Stimulated activated CD4-positive, alpha-beta T cell treated with anti-CD3 and anti-CD28 coated beads, Interleukin-1b, Interleukin-23, amount 100 ng/mL, for 4 hours (primary cell): ENCODE data around the gene SMCO3.
A peak's percentile ranks its signal among the peaks of the same experiment; 100 is the strongest.

Source experiments
- DNase-seq, 2 donors: peaks; one replicate each; pipeline ENCODE4 v3.0.0-alpha.2; 2020; ENCODE audit warnings: low read depth in 2 of 2

The SMCO3 gene

DNA sequence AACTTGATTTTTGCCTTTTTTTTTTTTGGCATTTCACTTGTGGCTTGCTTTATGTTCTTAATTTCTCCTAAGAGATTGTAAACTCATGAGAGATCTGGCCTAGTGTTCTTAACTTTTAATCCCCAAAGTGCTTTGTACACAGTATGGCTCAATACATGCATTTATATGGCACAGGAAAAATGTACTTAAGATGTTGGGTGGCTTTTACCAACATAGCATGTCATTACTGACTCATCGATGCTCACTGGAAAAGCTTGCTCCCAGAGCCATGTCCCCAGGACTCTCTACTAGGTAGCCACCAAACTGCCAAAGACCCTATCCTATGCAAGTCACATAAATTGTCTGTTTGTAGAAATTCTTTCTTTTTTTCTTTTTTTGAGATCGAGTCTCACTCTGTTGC lies 13.1 kb upstream of the SMCO3 start:
- DNase-seq, result no peak

DNA sequence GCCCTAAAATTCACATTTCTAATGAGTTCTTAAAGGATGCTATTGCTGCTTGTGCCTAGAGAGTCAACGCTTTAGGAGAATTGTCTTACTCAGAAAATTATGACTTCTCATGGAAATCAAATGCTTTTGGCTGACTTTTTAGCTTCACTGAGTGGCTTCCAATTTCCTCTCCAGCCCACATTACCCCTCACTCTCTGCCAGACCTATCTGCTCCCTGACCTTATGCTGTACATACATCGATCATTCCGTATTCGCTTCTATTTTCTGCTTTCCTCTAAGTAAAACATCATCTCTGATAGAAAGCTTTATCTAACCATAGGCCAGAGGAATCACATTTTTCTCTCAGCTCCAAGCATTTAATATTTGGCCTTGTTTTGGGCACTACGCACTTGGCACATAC lies 12.5 kb upstream of the SMCO3 start:
- no peak for DNase-seq

DNA sequence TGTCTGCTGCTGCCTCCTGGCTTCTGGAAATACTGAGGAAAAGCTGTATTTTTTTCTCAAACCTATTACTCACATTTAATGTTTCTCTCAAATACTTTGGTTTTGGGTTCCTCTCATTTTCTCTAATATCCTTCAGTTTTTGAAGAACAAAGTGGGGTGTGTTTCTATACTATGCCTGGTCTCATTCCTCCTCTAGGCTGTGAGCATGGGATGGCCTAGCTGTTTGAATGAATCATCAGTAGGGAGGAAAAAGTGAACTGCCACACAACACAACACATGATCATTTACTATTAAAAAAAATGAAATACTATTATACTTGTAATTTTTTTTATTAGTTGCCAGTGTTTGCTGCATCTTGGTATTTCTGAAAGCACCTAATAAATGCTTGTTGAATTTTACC lies 11.3 kb upstream of the SMCO3 start:
- no peak for DNase-seq

DNA sequence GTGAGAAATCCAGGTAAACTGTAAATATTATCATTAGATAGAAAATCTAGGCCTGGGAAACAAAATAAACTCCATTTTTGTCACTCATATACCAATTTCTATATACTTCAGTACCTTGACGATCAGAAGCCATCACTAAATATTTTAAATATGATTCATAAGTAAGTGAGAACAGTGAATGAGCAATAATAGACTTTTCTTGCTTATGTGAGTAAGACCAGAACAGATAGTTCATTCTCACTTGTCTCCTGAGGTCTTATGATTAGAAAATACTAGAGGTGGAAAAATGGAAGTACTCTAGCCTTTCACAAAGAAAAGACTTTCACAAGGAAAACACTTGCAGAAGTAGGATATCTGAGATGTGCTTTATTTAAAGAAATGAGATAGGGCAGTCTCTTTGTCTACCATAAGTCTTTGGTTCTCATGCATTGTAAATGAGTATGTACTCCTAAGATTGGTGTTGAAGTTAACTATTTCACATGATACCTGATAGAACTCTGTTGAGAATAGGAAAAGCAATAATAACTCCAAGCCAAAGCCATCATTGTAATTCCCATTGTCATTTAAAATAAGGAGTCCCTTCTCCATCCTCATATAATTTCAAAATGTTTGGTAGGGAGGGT lies 10.1 kb upstream of the SMCO3 start:
- DNase-seq, result no peak

DNA sequence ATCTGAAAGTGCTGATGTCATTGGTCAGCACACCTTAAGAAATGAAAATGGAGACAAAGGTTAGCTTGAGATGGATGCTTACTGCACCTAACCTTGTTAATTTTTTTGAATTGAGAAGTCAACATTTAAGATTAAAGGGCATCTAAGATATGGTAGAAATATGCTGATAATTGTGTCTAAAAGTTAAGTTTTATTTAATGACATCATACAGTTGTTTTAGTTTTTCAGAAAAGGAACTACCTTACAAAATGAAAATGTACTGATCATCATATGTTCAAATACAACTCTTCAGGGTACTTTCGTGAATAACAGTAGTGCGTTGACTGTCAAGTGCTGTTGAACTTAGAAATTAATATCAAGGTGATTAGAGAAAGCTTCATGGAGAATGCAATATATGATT lies 2.5 kb downstream of the SMCO3 start:
- DNase-seq, result no peak

DNA sequence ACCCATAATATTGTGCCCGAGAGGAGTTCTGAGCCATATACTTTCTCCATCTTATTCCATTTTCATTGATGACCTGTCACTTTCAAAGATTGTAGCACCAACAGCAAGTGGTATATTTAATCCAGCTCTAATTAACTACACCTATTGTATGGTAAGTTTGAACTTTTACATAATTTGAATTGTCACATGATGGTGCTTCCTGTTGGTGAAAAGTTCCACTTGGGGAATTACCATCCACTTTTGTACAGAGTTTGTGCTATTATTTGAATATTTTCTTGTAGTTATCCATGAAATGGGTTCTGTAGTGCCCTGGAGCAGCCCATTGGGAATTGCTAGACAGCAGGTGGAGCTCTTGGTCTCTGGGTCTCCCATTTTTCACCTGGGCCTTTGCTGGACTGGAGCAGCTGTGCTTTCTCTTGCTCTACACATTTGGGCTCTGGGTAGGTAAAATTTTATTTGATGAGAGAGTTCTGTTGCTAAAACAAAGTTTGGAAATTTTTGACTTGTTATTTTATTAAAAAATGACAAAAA lies 3.0 kb downstream of the SMCO3 start:
- no peak for DNase-seq

DNA sequence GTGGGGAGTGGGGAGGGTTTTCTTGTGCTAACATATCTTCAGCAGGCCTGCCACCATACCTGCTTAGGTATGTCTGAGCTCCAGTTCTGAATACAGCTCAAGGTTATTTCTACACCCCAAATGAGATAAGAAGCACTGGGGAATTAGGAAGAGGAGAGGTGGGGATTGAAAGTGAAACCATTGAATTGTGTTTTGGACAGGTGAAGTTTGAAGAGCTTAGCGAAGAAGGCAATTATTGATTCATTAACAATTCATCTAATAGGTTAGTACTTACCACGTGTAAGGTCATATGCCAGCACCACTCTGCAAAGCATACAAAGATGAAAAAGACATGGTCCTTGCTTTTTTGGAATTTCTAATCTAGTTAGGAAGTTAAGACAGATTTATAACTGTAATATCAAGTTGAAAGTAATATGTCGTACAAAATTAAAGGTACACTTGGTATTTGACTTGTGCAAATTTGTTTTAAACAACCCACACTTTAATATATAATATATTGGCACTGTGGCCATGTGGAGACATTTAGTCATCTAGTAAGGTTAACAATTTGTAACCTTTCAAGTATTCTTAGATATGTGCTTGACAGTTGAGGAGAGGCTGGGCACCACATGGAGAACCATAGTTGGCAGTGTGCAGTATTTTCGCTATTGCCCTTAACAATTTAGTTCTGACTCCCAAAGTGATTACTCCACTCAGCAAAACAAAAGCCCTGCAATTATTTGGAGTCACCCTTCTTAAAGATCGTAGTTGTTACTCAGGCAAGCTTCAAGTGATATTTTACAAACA lies 3.6 kb downstream of the SMCO3 start:
- no peak for DNase-seq

DNA sequence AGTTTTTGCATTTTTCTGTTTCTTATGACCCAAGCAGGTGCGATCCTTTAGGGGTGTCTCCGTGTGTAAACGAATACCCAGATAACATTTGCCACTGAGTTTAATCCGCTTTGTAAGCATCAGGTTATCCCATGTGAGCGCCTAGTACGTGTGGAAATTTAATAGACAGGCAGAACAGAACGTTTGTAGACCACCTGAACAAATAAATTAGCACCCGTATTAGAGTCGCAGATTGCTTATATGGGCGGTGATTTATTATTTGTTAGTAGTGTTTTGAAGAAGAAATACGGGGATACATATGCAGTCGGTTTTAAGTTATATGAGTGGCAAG lies 10.2 kb downstream of the SMCO3 start:
- DNase-seq, result no peak

DNA sequence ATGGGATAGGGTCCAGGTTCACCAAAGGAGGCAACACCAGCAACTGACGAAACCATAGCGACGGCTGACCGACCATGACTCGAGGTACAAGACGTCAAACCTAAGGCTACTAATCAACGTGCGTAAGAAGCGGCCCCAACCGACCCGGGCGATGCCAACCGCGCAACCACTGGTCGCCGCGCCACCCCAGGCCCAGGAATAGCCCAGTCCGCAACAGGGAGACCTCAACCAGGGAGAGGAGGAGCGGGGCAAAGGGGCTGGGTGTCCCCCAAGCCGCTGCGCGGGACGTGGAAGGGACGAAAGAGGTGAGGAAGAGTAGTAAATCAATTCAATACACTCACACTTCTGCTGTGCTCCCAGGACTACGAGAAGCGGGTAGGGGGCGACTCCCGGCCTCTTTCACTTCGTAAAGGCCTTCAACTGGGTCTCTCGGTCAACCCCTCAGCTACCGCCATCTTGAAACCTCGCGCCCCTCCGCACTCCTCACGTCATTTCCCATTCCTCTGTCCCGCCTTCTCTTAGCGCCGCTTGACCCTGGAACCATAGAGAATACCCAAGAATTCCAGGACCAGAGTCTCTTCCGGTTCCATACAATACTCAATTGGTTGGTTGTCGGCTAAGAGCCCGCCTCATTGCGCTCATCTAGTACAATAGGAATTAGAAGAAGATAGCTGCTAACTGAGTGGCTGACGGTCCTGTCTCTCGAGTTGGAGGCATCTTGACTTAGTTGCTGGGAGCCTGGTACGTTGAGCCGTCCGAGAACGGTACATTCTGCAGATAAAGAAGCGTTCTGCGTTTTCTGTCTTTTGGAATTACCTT lies 10.8 kb downstream of the SMCO3 start, which contains the start of the genes C12orf60 and WBP11:
TSS of gene C12orf60 (plus strand) at position 660 of the 819 bp plus-strand sequence. CDS start 19,266 bp downstream, outside the sequence.
TSS of gene WBP11 (minus strand) at position 468 of the 819 bp plus-strand sequence. CDS start 2,095 bp downstream, outside the sequence.
- peak; percentile 68 to 75 for DNase-seq

DNA sequence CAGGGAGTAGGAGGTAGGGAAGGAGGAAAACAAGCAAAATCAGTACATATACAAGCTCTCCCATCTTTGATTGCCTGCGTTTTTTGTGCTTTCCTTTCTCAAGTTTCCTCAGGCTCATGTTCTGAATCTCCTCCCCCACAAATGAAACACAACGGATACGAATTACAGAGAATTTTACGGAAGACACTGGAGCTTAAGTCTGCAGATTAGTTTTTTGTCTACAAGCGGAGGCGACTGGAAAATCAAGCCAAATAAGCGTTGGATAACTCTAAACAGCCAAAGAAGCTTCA lies 11.3 kb downstream of the SMCO3 start:
- no peak for DNase-seq

DNA sequence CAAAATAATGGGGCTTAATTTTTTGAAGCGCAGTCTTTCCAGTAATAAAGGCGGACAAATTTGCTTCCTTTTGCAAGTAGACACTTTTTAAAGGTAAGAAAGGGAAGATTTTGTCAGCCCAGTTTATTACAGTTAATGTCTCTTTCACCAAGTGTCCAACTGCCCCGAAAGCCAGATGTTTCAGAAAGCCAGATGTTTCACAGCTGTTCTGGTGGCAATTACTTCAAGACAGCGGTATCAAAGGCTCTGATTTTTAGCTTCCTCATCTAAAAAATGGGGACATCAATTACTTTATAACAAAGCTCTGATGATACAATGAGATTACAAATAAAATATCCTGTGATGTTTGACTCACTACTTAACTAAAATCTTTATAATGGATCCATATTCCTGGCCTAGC lies 11.7 kb downstream of the SMCO3 start:
- DNase-seq, result no peak

DNA sequence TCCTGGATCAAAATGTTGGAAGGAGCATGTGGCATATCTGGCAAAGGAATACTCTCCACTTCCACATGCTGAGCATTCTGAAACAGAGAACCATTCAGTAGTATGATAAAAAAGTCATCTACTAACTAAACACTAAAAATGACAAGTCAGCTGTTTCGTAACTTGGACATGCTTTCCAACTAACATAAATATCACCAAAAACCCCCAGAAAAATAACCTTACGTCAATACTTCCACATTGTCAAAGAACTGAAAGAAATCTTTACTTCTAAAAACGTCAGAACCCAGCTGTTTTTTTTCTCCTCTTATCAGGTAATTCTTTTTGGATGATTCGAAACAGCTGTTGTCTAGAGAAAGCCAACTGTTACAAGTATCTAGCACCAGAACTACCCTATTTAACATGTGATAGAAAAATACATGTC lies 18.9 kb downstream of the SMCO3 start:
- DNase-seq, result no peak

DNA sequence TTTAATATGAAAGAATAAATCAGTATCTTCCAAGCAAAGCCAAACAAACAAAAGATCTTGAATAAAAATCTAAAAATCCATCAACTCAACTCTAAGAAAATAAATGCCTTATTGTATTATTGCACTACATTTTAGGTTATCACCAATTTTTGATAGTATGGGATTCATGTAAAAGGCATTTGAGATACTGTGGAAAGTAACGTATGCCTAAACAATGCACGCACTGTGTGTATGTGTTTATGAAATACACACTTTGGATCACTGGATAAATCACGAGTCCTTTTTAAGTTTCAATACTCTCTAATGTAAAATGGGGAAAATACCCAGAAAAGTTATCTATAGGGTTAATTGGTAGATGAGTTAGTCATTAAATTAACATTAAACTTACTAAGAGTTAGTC lies 28.4 kb downstream of the SMCO3 start:
- DNase-seq, result no peak

DNA sequence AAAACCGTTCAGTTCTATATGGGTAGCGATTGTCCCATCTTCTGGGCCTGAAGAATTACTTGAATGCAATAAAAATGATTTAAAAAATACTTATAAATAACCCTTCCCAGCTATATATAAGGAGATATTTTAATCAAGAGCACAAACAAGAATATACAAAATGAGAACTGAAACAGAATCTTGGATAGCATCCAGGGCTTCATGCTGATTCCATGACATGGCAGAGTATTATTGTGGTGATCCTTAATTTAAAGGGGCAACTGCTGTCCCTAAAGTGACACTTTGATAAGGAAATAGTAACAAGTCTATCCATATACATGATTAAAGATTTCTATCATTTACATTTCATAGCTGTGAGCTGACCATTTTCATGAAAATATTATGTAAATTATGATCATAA lies 29.5 kb downstream of the SMCO3 start:
- DNase-seq, result no peak

DNA sequence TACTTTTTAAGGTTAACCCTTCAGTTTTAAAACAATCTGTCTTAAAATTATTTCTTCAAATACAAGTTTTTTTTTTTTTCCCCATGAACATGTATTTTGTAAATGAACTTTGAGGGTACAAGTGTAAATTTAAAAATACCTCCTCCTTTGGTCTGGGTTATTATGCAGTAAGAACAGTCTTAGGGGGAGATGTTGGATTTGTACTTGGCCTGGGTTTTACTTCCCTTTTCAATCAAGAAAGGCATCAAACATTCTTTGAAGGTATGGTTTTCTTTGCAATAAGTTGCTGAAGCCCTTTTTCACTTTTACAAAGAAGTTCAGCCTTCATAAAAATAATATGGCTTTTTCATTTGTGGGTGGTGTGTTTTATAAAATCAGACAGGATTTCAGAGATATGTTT lies 31.2 kb downstream of the SMCO3 start:
- DNase-seq, result no peak

DNA sequence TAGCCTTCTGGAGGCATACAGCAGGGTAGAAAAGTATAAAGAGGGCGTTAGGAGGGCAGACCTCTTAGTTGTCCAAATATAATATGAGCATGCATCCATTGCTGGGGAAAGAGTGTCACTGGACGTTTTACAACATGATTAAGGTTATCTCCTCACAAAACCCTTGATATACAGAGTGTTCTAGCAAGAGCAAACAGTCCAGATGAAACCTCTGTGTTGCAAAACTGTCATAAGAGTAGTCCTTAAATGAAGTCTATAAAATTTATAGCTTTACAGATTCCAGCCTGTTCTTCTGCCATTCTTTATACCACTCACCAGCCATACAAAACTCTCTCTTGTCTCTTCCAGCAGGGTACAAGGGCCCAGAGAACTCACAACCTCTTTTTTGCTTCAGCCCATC lies 32.4 kb downstream of the SMCO3 start:
- no peak for DNase-seq

DNA sequence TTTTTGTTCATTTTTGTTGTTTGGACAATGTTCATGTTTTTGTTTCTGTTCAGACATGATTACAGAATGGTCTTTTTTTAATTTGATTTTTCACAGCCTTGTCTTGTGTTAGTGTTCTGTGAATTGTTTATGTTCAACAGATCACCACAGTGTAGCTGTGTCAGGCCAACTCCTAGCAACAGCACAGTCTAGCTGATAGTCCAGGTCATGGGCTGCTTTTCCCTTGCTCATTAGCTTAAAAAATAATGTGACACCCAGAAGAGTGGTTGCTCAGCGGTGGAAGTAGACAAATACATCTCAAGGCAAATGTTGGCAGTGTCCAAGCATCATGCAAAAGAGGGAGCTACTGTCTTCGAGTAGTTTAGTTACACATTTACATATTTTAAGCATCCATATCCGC lies 33.1 kb downstream of the SMCO3 start:
- no peak for DNase-seq

DNA sequence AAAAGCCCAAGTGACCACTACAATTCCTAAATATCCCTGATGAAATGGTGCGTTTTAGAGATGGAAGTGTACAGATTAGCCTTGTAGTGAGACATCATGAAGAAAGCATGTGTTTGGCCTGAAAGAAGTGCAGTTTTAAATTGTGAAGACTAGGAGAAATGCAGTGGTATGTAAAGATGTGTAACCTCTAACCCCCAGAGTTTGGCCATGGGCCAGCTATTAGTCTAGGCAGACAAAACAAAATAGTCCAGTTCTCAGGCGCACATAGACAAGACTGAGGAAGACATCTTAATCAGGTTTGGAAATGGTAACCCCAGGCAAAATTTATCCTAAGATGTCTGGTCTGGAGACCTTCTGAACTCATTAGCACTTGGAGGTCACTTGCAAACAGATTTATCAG lies 34.1 kb downstream of the SMCO3 start:
- DNase-seq, result no peak

DNA sequence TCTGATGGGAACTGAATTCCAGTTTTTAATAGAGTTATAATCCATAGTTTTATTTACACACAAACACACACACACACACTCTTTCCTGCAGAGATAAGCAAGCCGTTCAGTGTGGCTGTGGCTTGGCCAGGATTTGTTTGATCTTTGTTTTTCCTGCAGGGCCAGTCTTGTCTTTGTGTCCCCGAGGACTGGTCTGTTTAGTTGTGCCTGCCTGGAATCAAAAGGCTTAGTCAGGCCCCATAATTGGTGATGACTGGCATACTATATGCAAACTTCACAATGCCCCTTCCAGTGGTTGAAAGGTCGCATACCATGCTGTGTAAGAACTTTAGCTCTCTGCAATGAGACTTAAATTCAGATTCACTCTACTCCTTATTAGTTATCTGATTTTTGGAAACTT lies 36.7 kb downstream of the SMCO3 start:
- DNase-seq, result no peak

DNA sequence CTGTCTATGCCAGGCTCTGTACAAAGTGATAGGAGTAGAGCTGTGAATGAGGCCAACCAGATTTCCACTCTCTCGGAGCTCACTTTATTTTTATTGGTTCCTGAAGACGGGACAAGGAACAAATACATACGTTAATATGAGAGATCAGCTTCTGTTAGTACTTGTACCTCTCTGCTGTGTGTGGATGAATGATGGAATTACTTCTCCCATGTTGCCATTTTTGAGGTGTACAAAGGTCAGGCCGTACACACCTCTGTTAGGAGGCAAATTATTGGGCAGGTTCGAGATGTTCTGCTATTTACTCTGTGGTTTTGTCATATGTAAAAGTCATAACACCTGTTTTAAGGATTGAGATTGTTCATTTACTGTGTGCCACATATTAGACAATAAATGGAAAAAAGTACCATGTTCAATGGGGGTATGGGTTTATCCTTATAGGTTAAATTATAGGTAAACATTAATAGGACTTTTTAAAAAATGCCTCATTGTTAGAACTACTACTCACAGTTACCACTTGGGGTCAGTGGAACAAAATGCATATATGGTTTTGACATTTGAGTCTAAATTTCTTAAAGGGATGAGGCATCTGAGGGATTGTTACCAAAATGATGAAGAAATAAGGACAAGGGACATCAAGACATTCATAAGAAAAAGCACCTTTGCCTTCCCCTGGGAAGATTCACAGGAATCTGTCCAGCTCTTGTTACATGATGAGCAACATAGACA lies 37.6 kb downstream of the SMCO3 start:
- no peak for DNase-seq

DNA sequence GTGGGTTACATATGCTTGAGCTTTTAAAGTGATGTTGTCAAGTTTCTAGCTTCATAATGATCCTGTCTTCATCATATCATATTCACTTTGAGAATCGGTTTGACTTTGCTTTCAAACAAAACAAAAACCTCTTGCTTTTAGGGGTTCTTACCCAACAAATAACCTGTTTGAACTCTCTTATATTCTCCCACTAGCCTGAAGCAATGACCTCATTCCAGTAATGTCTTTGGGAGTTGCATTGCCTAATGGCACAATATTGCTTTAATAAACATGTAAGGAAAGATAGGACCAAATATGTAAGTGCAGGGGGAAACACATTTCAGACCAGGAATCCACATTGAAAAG lies 38.4 kb downstream of the SMCO3 start:
- no peak for DNase-seq
